PC-3 (cell line): Measurements from ENCODE around the gene ARL4C.

ENCODE experiments used
- CTCF ChIP-seq: fragments of 300-600 bp; sonication (generic); conservative IDR thresholded peaks from 2 replicates; pipeline ENCODE4 v1.5.1; 2017; ENCODE audit warnings: antibody characterized with exemption, low read depth, mild to moderate bottlenecking, low read length
- EZH2 ChIP-seq: fragments of 300-600 bp; sonication (generic); IDR thresholded peaks from one replicate; pipeline ENCODE4 v1.6.1; 2017; ENCODE audit warnings: antibody characterized with exemption, mild to moderate bottlenecking, low read length; ENCODE audit not compliant: unreplicated experiment
- EZH2phosphoT487 ChIP-seq: fragments of 300-600 bp; sonication (generic); IDR thresholded peaks from 2 replicates; pipeline ENCODE4 v1.6.1; 2018; ENCODE audit warnings: mild to moderate bottlenecking, antibody characterized with exemption, low read length, borderline replicate concordance

- no peak for TF ChIP-seq CTCF
- TF ChIP-seq EZH2phosphoT487 = no peak
- TF ChIP-seq EZH2 = no peak
Measured at GRCh38 chr2:234536178-234536965, 39.5 kb upstream of the ARL4C start.
